Measurements from ENCODE around the gene PLXNA2. TPM values are rescaled to one million over a fixed set of nuclear protein-coding genes. Genes with fewer than 3 reads are reported as not detected.

Gene PLXNA2
- total RNA-seq, 4 donors from 2014 or later, result 17.2 to 29.7 (median 24.6) TPM

- H3K27ac ChIP-seq, result no peak overlapping the region
- no peaks in the 10 kb centered on the region for H3K9me3 ChIP-seq
- WGBS, 2 donors, result 63 to 82% methylated on average over 7 of the region's 7 CpGs
- no peak overlapping the region for H3K4me3 ChIP-seq
- no peaks in the 10 kb centered on the region for H3K27me3 ChIP-seq
- H3K36me3 ChIP-seq, result no peaks in the 10 kb centered on the region
- H3K4me1 ChIP-seq, result peaks cover 0 to 33% (median 5%) of the 10 kb centered on the region in 4 donors
- no peak for TF ChIP-seq POLR2A (IDR thresholded peaks at IDR 0.05)
- no peak for TF ChIP-seq EP300 (IDR thresholded peaks at IDR 0.05)
- no peak for TF ChIP-seq CTCF (IDR thresholded peaks at IDR 0.05)
- DNase-seq (ENCODE audit: low spot score in 2 of 2), result no peak
Observed at GRCh38 chr1:208103597-208104513, 140.3 kb downstream of the PLXNA2 start.

GRCh38 chr1:208101661-208102431, 142.3 kb downstream of the PLXNA2 start:
- TF ChIP-seq CTCF (IDR thresholded peaks at IDR 0.05) (no peak), EP300 (IDR thresholded peaks at IDR 0.05) (peak in 1 of 2 donors; percentile 34), POLR2A (IDR thresholded peaks at IDR 0.05) (no peak)
- 49 to 55% methylated on average over 11 of the region's 11 CpGs for WGBS, 2 donors
- Histone ChIP-seq H3K27me3 (no peaks in the 10 kb centered on the region), H3K4me3 (no peak overlapping the region), H3K27ac (no peak overlapping the region), H3K4me1 (peaks cover 0 to 33% (median 5%) of the 10 kb centered on the region in 4 donors), H3K36me3 (no peaks in the 10 kb centered on the region), H3K9me3 (no peaks in the 10 kb centered on the region)
- DNase-seq (ENCODE audit: low spot score in 2 of 2), result peak; percentile 33 to 40

- H3K9me3 ChIP-seq, result no peaks in the 10 kb centered on the region
- no peak for DNase-seq (ENCODE audit: low spot score in 2 of 2)
- H3K36me3 ChIP-seq, result peaks cover 0 to 5% (median 0%) of the 10 kb centered on the region in 3 donors
- WGBS, 2 donors, result 75 to 77% methylated on average over 5 of the region's 5 CpGs
- no peaks in the 10 kb centered on the region for H3K27me3 ChIP-seq
- no peak overlapping the region for H3K4me3 ChIP-seq
- H3K27ac ChIP-seq, result no peak overlapping the region
- peaks cover 0 to 29% (median 5%) of the 10 kb centered on the region in 4 donors for H3K4me1 ChIP-seq
- TF ChIP-seq CTCF (IDR thresholded peaks at IDR 0.05) (no peak), EP300 (IDR thresholded peaks at IDR 0.05) (no peak), POLR2A (IDR thresholded peaks at IDR 0.05) (no peak)
Observed at GRCh38 chr1:208100906-208101305, 143.3 kb downstream of the PLXNA2 start.

- no peak overlapping the region for H3K4me3 ChIP-seq
- H3K27ac ChIP-seq, result no peak overlapping the region
- TF ChIP-seq EP300 (IDR thresholded peaks at IDR 0.05), result no peak
- TF ChIP-seq POLR2A (IDR thresholded peaks at IDR 0.05), result no peak
- no peak for TF ChIP-seq CTCF (IDR thresholded peaks at IDR 0.05)
- peaks cover 0 to 13% (median 0%) of the 10 kb centered on the region in 3 donors for H3K36me3 ChIP-seq
- WGBS, 2 donors, result 71 to 73% methylated on average over 4 of the region's 4 CpGs
- no peak for DNase-seq (ENCODE audit: low spot score in 2 of 2)
- peaks cover 0 to 25% (median 5%) of the 10 kb centered on the region in 4 donors for H3K4me1 ChIP-seq
- H3K9me3 ChIP-seq, result no peaks in the 10 kb centered on the region
- no peaks in the 10 kb centered on the region for H3K27me3 ChIP-seq
Observed at GRCh38 chr1:208100106-208100505, 144.1 kb downstream of the PLXNA2 start.
